ENCODE results near the gene PTGIS. TPM values are rescaled to one million over a fixed set of nuclear protein-coding genes. Genes with fewer than 3 reads are reported as not detected.

Gene PTGIS
- total RNA-seq, 1 donor from 2014 or later = not detected

DNA sequence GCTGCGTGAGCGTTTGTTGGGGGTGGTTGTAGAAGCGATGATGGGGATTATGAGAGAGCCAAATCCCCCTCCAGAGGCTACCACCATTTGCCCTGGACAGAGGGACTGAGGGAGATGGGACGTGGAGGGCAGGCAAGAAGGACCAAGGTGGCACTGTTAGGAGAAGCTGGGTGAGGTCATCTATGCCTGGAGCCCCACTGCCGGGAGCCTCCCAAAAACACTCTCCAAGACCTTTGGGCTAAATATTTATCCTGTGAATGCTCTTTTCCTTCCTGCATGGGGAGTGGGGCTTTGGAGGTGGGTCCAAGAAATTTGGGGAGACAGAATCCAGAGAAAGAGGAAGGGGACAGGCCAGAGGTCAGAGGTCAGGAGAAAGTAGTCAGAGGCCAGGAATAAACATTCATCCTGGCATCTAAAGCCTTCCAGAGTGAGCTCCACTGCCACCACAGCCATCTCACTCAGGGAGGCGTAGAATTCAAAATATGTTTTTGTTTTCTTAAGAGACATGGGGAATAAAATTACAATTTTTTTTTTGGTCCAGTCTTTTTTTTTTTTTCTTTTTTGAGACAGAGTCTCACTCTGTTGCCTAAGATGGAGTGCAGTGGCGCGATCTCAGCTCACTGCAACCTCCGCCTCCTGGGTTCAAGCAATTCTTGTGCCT, 17.8 kb upstream of the PTGIS start:
- no peak overlapping the region for H3K4me3 ChIP-seq (ENCODE audit: low read depth, low read length)
- DNase-seq (ENCODE audit: low read depth) = no peak
- TF ChIP-seq, protein P1, sequence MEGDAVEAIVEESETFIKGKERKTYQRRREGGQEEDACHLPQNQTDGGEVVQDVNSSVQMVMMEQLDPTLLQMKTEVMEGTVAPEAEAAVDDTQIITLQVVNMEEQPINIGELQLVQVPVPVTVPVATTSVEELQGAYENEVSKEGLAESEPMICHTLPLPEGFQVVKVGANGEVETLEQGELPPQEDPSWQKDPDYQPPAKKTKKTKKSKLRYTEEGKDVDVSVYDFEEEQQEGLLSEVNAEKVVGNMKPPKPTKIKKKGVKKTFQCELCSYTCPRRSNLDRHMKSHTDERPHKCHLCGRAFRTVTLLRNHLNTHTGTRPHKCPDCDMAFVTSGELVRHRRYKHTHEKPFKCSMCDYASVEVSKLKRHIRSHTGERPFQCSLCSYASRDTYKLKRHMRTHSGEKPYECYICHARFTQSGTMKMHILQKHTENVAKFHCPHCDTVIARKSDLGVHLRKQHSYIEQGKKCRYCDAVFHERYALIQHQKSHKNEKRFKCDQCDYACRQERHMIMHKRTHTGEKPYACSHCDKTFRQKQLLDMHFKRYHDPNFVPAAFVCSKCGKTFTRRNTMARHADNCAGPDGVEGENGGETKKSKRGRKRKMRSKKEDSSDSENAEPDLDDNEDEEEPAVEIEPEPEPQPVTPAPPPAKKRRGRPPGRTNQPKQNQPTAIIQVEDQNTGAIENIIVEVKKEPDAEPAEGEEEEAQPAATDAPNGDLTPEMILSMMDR (conservative IDR thresholded peaks at IDR 0.05; ENCODE audit: low read depth, low read length) = no peak

DNA sequence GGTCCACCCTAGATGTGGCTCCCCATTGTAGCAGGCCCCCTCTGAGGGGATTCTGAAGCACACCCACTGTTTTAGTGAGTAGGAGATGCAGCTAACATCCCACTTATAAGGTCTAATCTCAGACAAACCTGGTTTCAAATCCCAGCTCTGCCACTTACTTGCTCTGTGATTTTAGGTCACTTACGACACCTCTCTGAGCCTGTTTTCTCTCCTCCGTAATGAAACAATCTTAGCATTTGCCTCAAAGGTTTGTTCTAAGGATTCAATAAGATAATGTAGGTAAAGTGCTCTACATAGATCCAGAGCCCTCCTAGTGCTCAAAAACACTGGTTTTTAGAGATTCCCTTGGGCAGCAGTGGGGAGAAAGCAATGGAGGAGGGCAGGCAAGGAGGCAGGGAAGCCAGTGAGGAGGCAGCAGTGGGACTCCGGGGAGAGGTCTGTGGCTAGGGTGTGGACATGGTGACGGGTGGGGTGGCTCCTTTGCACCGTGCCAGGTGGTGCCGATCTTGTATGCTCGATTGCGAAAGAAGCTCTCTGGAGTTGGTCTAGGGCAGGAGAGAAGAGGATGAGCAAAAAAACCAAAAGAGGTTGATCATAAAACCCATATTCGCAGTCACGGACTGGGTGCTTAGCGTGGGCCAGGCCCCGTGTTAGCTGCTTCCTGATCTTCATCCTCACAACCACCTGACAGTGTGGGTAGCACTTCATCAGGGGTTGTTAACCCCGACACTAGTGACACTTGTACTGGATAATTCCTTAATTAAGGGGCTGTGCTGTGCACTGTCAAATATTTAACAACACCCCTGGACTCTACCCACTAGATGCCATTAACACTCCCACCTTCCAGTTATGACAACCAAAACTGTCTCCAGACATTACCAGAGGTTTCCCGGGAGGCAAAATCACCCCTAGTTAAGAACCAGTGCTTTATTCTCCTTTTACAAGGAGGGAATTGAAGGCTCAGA, 16.8 kb upstream of the PTGIS start:
- no peak for DNase-seq (ENCODE audit: low read depth)
- H3K4me3 ChIP-seq (ENCODE audit: low read depth, low read length) = no peak overlapping the region
- TF ChIP-seq, protein P1 (conservative IDR thresholded peaks at IDR 0.05; ENCODE audit: low read depth, low read length) = no peak

DNA sequence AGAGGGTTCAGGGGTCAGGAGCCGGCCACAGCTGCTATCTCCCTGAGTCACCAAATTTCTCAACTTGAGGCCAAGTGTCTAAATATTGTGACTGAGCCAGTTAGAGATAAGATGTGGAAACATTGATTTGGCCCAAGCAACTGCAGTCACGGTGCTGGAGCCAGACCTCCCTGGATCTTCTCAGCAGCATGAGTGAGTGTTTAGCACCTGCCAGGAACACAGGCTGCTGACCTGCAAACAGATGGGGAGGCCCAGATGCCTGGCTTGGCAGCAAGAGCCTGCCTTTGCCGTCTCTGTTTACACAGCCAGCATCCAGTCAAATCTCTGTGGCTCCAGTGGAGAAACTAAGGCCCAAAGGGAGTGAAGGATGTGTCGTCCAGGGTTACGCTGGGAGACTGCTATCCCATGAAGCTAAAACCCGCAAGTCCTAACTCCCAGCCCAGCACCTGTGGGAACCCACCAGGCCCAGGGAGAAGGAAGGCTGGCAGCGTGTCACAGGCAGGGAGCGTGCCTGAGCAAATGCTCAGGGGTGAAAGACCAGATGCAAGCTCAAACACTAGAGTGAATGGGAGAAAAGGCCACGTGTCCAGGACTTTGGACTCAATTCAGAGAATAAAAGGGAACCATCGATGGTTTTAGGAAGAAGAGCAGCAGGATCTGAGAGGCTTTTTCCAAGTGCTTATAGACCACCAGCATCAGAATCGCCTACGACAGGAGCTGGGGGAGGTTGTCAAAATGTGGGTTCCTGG, 15.9 kb upstream of the PTGIS start:
- TF ChIP-seq, protein P1 (conservative IDR thresholded peaks at IDR 0.05; ENCODE audit: low read depth, low read length) = no peak
- H3K4me3 ChIP-seq (ENCODE audit: low read depth, low read length) = no peak overlapping the region
- DNase-seq (ENCODE audit: low read depth) = no peak

DNA sequence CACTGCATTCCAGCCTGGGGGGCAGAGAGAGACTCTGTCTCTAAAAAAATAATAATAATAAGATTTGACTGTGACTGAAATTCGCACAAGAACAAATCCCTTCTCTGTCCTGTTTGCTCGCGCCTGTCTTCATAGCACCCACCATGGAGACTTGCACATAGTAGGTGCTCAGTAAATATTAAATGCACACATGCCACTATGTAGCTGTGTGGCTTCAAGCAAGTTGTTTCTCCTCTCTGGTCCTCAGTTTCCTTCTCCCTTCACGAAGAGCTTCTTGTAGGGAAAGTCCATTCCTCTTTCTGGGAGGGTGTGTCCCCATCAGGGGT, 15.4 kb upstream of the PTGIS start:
- TF ChIP-seq, protein P1 (conservative IDR thresholded peaks at IDR 0.05; ENCODE audit: low read depth, low read length) = no peak
- no peak overlapping the region for H3K4me3 ChIP-seq (ENCODE audit: low read depth, low read length)
- DNase-seq (ENCODE audit: low read depth) = no peak

DNA sequence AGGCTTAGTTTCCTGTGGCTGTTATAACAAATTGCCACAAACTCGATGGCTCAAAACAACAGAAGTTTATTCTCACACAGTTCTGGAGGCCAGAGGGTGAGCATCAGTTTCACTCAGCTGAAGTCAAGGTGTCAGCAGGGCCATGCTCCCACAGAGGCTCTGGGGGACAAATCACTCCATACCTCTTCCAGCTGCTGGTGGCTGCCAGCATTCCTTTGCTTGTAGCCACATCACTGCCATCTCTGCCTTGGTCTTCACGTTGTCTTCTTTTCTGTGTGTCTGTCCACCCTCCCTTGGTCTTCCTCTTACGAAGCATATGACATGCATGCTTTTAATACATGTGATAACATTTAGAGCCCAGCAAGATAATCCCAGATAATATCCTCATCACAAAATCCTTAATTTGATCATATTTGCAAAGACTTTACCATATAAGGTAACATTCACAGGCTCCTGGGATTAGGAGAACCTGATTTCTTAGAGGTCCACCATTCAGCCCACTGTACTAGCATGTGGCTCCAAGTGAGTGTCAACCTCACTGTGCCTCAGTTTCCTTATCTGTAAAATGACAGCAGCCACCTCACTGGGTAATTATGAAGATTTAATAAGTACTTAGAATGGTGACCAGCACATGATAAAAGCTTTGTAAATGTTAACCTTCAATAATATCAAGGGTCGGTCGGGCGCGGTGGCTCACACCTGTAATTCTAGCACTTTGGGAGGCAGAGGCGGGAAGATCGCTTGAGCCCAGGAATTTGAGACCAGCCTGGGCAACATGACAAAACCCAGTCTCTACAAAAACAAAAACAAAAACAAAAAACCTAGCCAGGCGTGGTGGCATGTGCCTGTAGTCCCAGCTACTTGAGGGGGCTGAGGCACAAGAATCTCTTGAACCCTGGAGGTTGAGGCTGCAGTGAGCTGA, 14.7 kb upstream of the PTGIS start:
- TF ChIP-seq, protein P1 (conservative IDR thresholded peaks at IDR 0.05; ENCODE audit: low read depth, low read length) = no peak
- no peak overlapping the region for H3K4me3 ChIP-seq (ENCODE audit: low read depth, low read length)
- no peak for DNase-seq (ENCODE audit: low read depth)

DNA sequence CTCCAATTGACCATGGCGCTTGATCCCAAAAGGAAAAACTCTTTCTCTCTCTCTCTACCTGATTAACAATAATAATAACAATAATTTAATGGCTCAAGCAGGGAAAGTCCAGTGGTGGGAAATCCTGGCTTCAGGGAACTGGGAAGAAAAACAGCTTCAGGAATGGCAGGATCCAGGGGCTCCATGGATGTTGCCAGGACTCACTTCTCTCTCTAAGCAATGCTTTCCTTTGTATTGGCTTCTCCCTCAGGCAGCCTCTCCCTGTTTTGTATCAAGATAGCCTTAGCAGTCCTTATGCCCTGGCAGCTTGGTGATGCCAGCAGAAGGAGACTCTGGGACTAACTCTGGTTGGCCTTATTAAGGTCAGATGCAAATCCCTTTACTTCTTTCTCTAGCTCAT, 13.5 kb upstream of the PTGIS start:
- no peak overlapping the region for H3K4me3 ChIP-seq (ENCODE audit: low read depth, low read length)
- no peak for DNase-seq (ENCODE audit: low read depth)
- TF ChIP-seq, protein P1 (conservative IDR thresholded peaks at IDR 0.05; ENCODE audit: low read depth, low read length) = no peak

All from epithelial cell of proximal tubule (primary cell).